NCI-H2196 treated with DMSO at 0.1 percent for 48 hours (cell line): Measurements from ENCODE around the gene MAML1.
A peak's percentile ranks its signal among the peaks of the same experiment; 100 is the strongest.

Experiments used
- DNase-seq: peaks from one replicate; lab custom pipeline; 2025; ENCODE audit not compliant: unreplicated experiment; lab: John Stamatoyannopoulos, UW

MAML1 gene

GRCh38 chr5:179793468-179794139 is 61.0 kb downstream of the MAML1 start, which contains the start of gene LTC4S:
LTC4S (plus strand) TSS chr5:179793986; CDS start chr5:179794081, 95 bp downstream.
- DNase-seq = no peak

GRCh38 chr5:179794171-179794570 is 61.5 kb downstream of the MAML1 start:
- no peak for DNase-seq

GRCh38 chr5:179794575-179794974 is 62.0 kb downstream of the MAML1 start:
- no peak for DNase-seq

- peak; percentile 25 for DNase-seq
Observed at GRCh38 chr5:179795049-179795862, 62.6 kb downstream of the MAML1 start.

GRCh38 chr5:179795863-179796833 is 63.5 kb downstream of the MAML1 start:
- DNase-seq = peak; percentile 70

GRCh38 chr5:179796877-179797608 is 64.4 kb downstream of the MAML1 start:
- no peak for DNase-seq

GRCh38 chr5:179797741-179798140 is 65.1 kb downstream of the MAML1 start:
- DNase-seq = no peak

- no peak for DNase-seq
Observed at GRCh38 chr5:179798144-179798770, 65.6 kb downstream of the MAML1 start.

- no peak for DNase-seq
Observed at GRCh38 chr5:179798771-179799643, 66.4 kb downstream of the MAML1 start.

GRCh38 chr5:179799644-179799973 is 67.0 kb downstream of the MAML1 start:
- DNase-seq = no peak

GRCh38 chr5:179800071-179800695 is 67.6 kb downstream of the MAML1 start:
- DNase-seq = no peak

GRCh38 chr5:179800696-179801201 is 68.1 kb downstream of the MAML1 start:
- no peak for DNase-seq

- DNase-seq = no peak
Observed at GRCh38 chr5:179801304-179802206, 68.9 kb downstream of the MAML1 start.

GRCh38 chr5:179802207-179802883 is 69.7 kb downstream of the MAML1 start:
- DNase-seq = no peak

- DNase-seq = peak; percentile 76
Observed at GRCh38 chr5:179802950-179803562, 70.4 kb downstream of the MAML1 start.
